Hematopoietic multipotent progenitor cell treated with erythropoietin and hydrocortisone succinate and interleukin-3 and kit ligand, for 15 days (in vitro differentiated cells): ENCODE results near the gene WFDC10A.
"Not testable (repeated sequence)": the region's sequence is repeated elsewhere in the genome, so short reads cannot be mapped to it uniquely, and the experiment has no call there.

ENCODE experiments used
- DNase-seq: peaks from one replicate; pipeline ENCODE4 v3.0.0-alpha.2; 2015; ENCODE audit warnings: low spot score

The WFDC10A gene

GRCh38 chr20:45629496-45630100 is at the start of gene WFDC10A:
WFDC10A (plus strand) TSS chr20:45629739; CDS start chr20:45629814, 75 bp downstream.
- peak; percentile 10 for DNase-seq

GRCh38 chr20:45581702-45582101 is 47.8 kb upstream of the WFDC10A start:
- no peak for DNase-seq

- no peak for DNase-seq
Measured at GRCh38 chr20:45583502-45583901, 46.0 kb upstream of the WFDC10A start.

- DNase-seq = not testable (repeated sequence)
Measured at GRCh38 chr20:45584294-45584693, 45.2 kb upstream of the WFDC10A start.

- not testable (repeated sequence) for DNase-seq
Measured at GRCh38 chr20:45585986-45586385, 43.6 kb upstream of the WFDC10A start.

GRCh38 chr20:45588800-45589199 is 40.7 kb upstream of the WFDC10A start:
- DNase-seq = no peak

GRCh38 chr20:45589725-45590124 is 39.8 kb upstream of the WFDC10A start:
- no peak for DNase-seq

- peak; percentile 16 for DNase-seq
Measured at GRCh38 chr20:45592574-45593189, 36.9 kb upstream of the WFDC10A start.

GRCh38 chr20:45593498-45593897 is 36.0 kb upstream of the WFDC10A start:
- no peak for DNase-seq

- no peak for DNase-seq
Measured at GRCh38 chr20:45595235-45595634, 34.3 kb upstream of the WFDC10A start.

GRCh38 chr20:45607810-45608209 is 21.7 kb upstream of the WFDC10A start:
- DNase-seq = no peak

- no peak for DNase-seq
Measured at GRCh38 chr20:45611054-45611453, 18.5 kb upstream of the WFDC10A start.

- no peak for DNase-seq
Measured at GRCh38 chr20:45612314-45612713, 17.2 kb upstream of the WFDC10A start.

- DNase-seq = no peak
Measured at GRCh38 chr20:45617591-45617990, 11.9 kb upstream of the WFDC10A start.

GRCh38 chr20:45621593-45621992 is 7.9 kb upstream of the WFDC10A start:
- DNase-seq = no peak

GRCh38 chr20:45626540-45626939 is 3.0 kb upstream of the WFDC10A start:
- no peak for DNase-seq

GRCh38 chr20:45630371-45630770 is 832 bp downstream of the WFDC10A start:
- no peak for DNase-seq

- DNase-seq = no peak
Measured at GRCh38 chr20:45631184-45631583, 1.6 kb downstream of the WFDC10A start, which contains the start of gene WFDC9. WFDC9 (minus strand) TSS chr20:45631284; CDS start chr20:45610181, 21,103 bp downstream.

- no peak for DNase-seq
Measured at GRCh38 chr20:45636513-45636912, 7.0 kb downstream of the WFDC10A start.

GRCh38 chr20:45639687-45640086 is 10.1 kb downstream of the WFDC10A start:
- DNase-seq = no peak

GRCh38 chr20:45641076-45641475 is 11.5 kb downstream of the WFDC10A start:
- DNase-seq = not testable (repeated sequence)

GRCh38 chr20:45645869-45646268 is 16.3 kb downstream of the WFDC10A start:
- DNase-seq = not testable (repeated sequence)

- no peak for DNase-seq
Measured at GRCh38 chr20:45646875-45647274, 17.3 kb downstream of the WFDC10A start.
